ENCODE results near the gene TRIM14.
"Not testable (repeated sequence)": the region's sequence is repeated elsewhere in the genome, so short reads cannot be mapped to it uniquely, and the experiment has no call there.

TRIM14 gene

DNA sequence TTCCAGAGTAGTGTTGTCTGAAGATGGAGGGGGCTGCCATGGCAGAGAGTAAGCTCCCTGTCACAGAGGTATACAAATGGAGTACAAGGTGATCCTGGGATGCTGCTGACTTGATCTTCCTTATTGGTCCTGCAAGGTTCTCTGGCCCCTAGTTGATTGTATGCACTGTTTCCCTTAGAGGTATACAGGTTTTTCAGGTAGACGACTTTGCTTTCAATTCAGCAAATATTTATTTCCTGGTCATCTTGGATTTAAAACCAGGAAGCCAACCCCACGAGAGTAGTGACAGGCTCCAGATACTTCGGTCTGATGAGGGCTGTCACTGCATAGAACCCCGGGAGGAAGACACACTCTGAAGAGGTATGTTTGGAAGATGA, 16.5 kb upstream of the TRIM14 start:
- no peak overlapping the region for H3K4me3 ChIP-seq (ENCODE audit: low read depth, low read length)
- DNase-seq (ENCODE audit: low read depth) = no peak
- in situ Hi-C loops (cut with HindIII; ENCODE audit: low sequenced_read_pairs) = no loop called here
- TF ChIP-seq, protein P1, sequence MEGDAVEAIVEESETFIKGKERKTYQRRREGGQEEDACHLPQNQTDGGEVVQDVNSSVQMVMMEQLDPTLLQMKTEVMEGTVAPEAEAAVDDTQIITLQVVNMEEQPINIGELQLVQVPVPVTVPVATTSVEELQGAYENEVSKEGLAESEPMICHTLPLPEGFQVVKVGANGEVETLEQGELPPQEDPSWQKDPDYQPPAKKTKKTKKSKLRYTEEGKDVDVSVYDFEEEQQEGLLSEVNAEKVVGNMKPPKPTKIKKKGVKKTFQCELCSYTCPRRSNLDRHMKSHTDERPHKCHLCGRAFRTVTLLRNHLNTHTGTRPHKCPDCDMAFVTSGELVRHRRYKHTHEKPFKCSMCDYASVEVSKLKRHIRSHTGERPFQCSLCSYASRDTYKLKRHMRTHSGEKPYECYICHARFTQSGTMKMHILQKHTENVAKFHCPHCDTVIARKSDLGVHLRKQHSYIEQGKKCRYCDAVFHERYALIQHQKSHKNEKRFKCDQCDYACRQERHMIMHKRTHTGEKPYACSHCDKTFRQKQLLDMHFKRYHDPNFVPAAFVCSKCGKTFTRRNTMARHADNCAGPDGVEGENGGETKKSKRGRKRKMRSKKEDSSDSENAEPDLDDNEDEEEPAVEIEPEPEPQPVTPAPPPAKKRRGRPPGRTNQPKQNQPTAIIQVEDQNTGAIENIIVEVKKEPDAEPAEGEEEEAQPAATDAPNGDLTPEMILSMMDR (IDR thresholded peaks at IDR 0.05; ENCODE audit: low read depth, low read length, missing control alignments) = no peak

GRCh38 chr9:98134702-98135557, 15.9 kb upstream of the TRIM14 start:
- DNase-seq (ENCODE audit: low read depth) = no peak
- TF ChIP-seq, protein P1 (IDR thresholded peaks at IDR 0.05; ENCODE audit: low read depth, low read length, missing control alignments) = no peak
- in situ Hi-C loops (cut with HindIII; ENCODE audit: low sequenced_read_pairs) = no loop called here
- no peak overlapping the region for H3K4me3 ChIP-seq (ENCODE audit: low read depth, low read length)

- no peak for DNase-seq (ENCODE audit: low read depth)
- in situ Hi-C loops (cut with HindIII; ENCODE audit: low sequenced_read_pairs) = no loop called here
- H3K4me3 ChIP-seq (ENCODE audit: low read depth, low read length) = no peak overlapping the region
- TF ChIP-seq, protein P1 (IDR thresholded peaks at IDR 0.05; ENCODE audit: low read depth, low read length, missing control alignments) = no peak
Observed at GRCh38 chr9:98132806-98133631, 14.0 kb upstream of the TRIM14 start.

GRCh38 chr9:98132158-98132557, 13.1 kb upstream of the TRIM14 start:
- no peak overlapping the region for H3K4me3 ChIP-seq (ENCODE audit: low read depth, low read length)
- TF ChIP-seq, protein P1 (IDR thresholded peaks at IDR 0.05; ENCODE audit: low read depth, low read length, missing control alignments) = no peak
- in situ Hi-C loops (cut with HindIII; ENCODE audit: low sequenced_read_pairs) = no loop called here
- DNase-seq (ENCODE audit: low read depth) = no peak

DNA sequence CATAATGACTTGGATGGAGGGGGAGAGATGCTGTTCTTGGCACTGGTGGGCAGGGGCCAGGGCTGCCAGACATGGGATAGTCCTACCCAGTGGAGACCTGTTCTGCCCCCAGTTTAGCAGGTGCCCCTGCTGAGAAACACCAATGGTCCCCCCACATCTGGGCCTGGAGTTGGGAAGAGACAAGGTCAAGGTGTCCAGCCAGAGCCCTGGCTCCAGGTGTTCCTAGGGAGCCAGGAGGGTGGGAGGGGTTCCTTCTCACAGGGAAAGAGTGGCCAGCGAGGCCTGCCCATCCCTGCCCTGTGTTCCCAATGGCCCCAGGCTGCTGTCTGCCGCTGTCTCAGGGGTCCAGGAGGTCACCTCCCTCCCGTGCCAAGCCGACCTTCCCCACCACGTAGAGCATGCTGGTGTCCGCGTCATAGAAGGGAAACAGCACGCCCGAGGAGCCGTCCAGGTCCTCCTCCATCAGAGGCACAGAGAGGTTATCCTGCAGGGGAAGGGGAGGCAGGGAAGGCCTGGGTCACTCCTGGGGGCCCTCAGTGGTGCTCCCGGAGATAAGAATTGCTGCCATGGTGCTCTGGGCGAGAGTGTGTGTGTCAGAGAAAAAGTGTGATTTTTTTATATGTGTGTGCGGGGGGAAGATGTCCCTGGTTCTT, 11.7 kb upstream of the TRIM14 start:
- DNase-seq (ENCODE audit: low read depth) = no peak
- TF ChIP-seq, protein P1 (IDR thresholded peaks at IDR 0.05; ENCODE audit: low read depth, low read length, missing control alignments) = no peak
- in situ Hi-C loops (cut with HindIII; ENCODE audit: low sequenced_read_pairs) = no loop called here
- H3K4me3 ChIP-seq (ENCODE audit: low read depth, low read length) = no peak overlapping the region

GRCh38 chr9:98130060-98130459, 11.0 kb upstream of the TRIM14 start:
- DNase-seq (ENCODE audit: low read depth); H3K4me3 ChIP-seq (ENCODE audit: low read depth, low read length); in situ Hi-C loops (cut with HindIII; ENCODE audit: low sequenced_read_pairs): not testable (repeated sequence)

Data from astrocyte of the cerebellum (primary cell).